ENCODE results near the gene LTB4R2.

DNA sequence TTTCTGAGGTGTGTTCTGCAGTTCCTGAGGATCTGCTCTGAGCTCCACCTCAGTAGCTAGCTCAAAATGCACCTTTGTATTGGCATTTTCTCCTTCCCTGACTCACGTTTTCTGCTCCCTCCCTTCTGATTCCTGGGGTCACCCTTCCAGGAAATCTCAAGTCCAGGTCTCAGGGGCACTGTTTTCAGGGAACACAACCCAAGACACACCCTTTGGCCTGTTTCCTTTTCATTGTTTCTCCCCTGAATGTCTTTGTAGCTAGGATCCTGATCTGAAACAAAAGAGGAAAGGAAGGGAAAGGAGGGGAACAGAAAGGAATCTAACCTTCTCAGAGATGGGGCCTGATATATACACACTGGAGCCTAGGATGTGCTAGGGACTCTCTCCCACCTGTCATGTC is 37.2 kb downstream of the LTB4R2 start:
- TF ChIP-seq EZH2 (IDR thresholded peaks at IDR 0.05): no peak
- no peak for TF ChIP-seq FOXP2 (optimal IDR thresholded peaks at IDR 0.05; ENCODE audit: control extremely low read depth, extremely low read length, insufficient read depth)
